HuH-7.5 (cell line): ENCODE measurements around the gene BCR.

Source experiments
- DNase-seq: peaks from one replicate; pipeline ENCODE4 v3.0.0; 2011; ENCODE audit warnings: low spot score

Gene BCR

GRCh38 chr22:23277583-23278295, 97.4 kb downstream of the BCR start:
- DNase-seq, result no peak

DNA sequence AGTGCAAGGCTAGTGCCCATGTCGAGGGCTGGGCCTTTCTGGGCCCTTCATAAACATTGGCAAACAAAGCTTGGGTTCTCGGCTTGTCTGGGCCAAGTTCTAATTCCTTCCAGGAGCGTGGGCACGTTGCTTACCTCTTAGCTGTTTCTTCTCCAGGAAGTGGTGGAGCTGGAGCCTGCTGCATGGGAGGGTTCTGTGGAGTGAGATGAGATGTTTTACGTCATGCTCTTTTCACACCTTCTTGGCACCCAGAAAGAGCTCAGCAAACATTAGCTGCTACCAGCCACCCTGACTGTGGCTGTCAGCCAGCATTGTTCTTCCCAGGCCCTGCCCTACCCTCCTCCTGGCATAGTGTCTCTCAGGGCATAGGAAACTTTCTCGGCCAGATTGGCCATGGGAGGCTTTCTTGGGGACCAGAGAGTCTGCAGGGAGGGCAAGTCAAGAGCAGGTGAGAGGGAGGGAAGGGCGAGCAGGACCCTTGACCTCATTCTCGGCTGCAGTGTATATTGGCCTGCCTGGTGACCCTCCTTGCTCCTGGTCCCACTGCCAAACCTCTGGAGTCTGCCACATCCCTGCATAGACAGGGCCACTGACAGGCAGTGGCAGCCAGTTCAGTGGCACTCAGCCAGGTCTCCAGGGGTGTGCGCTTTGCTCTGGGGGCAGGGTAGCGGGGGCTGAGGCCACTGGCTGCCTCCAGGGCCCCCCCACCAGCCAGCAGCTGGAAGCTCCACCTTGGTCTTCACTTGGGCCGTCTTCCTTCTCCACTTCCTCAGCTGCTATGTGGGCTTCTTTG, 98.8 kb downstream of the BCR start:
- no peak for DNase-seq

GRCh38 chr22:23279781-23280180, 99.5 kb downstream of the BCR start:
- no peak for DNase-seq

DNA sequence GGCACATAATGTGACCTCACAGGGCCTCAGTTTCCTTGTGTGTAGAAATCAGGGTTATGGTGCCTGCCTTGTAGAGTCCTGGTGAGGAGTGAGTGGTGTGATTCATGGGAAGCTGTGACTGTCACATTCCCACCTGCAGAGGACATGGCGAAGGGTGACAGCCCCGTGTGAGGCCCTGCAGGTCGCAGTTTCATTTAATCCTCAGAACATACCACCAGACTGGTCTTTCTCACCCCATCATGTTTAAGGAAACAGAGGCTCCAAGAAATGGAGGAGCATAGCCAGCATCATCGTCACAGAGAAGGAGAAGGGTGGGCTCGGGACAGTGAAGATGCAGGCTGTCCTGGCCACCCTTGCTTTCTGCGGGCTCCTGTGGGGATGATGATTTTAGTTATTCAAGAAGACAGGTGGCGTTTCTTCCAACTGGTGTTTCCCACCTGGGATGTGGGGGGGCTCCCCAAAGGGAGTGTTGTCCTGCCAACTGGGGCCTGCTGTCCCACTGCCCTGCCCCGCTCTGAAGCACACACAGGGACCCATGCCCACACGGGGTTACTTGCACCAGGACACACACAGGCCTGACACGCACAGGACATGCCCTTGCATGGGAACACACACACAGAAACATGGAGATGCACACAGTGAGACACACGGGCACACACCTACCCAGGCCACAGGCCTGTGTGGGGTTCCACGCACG, 100.2 kb downstream of the BCR start:
- DNase-seq, result no peak

GRCh38 chr22:23281053-23281405, 100.7 kb downstream of the BCR start:
- no peak for DNase-seq

DNA sequence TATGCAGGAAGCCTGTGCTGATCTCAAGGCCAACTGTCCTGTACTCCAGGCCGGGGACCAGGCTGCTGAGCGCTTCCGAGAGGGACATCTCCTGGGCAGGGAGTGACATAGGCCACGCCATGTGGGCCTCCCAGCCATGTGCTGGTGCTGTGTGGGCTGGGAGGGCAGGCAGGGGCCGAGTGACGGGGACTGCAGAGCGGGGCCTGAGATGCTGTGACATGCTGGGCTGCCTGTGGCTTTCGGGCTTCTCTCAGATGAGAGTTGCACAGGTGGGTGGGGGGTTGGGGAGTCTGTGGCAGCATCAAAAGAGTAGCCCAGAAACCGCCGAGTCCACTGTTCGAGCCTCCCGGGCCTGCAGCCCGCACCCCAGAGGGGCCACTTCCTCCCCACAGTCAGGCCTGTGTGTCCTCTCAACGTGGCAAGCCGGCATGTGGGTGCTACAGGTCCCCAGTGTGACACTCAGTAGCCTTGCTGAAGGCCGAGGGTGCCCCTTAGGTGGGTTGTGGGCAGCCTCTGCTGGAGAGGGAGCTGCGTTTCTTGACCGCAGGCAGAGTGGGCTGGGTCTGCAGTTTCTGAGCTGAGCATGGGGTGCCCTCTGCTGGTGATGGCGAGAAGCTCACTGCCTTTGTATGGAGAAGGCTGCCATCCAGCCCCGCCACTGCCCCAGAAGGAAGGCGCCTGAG, 101.2 kb downstream of the BCR start:
- DNase-seq, result peak; percentile 93

- DNase-seq, result no peak
Measured at GRCh38 chr22:23282089-23282501, 101.8 kb downstream of the BCR start.

- no peak for DNase-seq
Measured at GRCh38 chr22:23282516-23282915, 102.2 kb downstream of the BCR start.

- DNase-seq, result no peak
Measured at GRCh38 chr22:23282986-23283385, 102.7 kb downstream of the BCR start.

DNA sequence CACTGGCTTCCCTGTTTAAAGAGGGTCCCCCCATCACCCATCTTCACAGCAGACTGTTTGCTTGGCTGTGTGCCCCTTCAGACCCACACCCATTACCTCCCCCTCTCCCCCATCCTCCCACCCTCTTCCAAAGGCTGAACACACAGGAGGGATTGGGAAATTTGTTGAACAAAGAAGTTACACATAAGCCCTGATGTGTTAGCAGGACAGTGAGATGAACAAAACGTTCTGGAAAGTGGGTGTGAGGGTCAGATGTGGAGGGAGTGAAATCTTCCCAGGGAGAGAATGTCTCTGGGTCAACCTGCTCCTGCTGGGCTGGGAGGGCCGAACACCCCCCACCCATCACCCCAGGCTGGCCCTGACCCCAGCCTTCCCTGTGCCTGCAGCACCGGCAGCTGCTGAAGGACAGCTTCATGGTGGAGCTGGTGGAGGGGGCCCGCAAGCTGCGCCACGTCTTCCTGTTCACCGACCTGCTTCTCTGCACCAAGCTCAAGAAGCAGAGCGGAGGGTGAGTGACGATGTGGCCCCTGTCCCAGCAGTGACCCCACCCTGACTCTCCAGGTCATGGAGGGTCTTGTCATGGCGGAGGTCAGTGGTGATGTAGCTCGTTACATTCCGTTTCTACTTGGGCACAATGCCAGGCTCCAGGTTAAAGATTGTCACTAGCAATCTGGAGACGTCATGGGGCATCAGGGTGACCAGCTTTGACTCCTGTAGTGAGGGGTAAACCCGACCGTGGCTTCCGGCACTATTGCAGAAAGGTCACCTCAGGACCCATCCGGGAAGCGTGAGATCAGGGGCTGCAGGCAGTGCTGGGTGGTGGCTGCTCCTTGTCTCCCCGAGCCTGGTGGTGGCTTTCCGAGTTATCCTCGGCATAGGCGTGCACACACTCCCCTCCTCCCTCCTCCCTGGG, 103.5 kb downstream of the BCR start:
- peak; percentile 70 for DNase-seq

DNA sequence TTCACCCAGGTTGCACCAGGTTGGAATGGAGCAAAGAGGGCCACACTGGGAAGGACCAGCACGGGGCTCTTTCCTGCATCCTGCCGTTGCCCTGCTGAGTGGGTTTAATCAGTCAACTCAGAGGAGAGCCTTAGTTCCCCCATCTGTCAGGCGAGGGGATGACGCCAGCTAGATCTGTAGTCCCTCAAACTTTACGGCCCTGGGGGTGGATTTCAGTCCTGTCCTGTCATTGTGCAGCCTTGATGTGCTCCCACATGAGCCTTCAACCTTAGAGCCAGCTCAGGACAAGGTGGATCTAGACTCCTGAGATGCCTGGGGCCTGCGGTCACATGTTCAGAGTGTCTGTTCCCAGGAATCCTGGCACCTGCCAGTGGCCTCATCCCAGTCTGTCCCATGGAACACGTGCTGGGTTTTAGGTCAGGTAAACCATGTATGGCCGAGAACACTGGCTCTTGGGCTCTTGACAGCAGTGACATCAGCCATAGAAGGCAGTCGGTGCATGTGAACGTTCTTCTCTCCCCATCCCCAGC, 104.3 kb downstream of the BCR start:
- DNase-seq, result no peak

DNA sequence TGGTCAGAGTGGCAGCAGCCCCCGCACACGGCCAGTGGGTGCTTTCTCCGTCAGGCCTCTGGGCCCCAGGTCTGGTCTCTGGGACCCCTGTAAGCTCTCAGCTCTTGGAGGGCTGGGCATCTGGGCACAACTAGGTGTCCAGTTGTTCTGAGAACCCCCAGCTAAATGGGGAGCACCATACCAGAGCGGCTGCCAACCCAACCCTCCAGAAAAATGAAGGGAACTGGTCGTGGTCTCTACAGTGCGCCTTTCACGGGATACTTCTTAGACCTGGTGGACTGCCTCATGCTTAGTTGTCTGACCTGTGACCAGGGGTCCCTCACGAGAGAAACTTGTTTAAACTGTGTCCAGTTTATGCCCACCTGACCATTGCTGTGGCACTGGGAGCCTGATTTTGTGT, 104.9 kb downstream of the BCR start:
- no peak for DNase-seq

DNA sequence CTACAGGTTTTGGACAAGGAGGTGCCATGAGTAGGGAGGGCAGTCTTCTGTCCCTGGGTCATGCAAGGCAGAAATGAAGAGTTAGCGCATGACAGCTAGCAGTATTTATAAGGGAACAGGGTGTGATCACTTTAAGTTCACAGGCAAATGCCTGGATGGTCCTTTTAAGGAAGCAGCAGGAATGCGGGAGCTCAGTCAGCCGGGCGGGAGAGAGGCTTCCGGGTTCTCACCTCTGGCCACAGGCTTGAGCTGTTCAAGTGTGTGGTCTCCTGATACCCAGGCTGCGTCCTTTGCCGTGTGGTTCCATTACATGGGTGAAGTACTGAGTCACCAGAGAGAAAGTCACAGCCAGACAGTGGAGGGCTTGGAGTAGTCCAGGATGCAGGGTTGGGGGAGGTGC, 105.4 kb downstream of the BCR start:
- no peak for DNase-seq

DNA sequence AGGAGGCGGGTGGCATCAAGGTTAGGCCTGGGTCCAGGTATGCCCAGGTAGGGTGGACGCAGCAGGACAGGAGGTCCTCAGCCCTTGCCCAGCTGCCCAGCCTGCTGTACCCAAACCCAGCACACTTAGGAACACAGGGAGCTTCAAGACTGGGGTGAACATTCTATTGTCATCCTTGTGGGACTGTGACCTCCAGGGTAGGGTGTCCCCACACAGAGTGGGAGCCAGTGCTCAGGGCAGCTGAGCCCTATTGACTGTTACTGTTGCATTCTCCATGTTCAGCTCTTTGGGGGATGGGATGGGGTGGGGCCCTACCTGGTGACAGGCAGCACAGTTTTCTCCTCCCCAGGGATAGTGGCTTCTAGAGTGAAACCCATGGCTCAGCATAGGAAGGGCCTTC, 106.0 kb downstream of the BCR start:
- DNase-seq, result no peak

- DNase-seq, result no peak
Measured at GRCh38 chr22:23287136-23288095, 107.1 kb downstream of the BCR start.

- DNase-seq, result no peak
Measured at GRCh38 chr22:23288301-23289129, 108.2 kb downstream of the BCR start.

DNA sequence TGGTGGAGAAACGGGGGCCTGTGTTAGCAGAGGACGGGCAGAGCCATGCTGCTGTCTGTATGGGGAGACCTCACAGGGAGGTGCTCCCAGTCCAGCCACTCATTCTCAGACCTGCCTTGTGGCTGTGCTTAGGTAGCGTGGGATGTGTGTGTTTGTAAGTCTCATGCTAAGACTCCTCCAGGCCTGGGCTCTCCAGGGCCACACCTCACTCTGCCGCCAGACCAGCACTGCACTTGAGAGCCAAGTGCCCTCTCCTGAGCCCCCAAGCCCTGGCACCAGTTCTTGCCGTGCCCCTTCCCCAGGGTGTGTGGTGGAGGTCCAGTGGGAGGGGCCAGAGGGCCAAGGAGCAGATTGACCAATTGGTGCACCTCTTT, 108.8 kb downstream of the BCR start:
- DNase-seq, result no peak

DNA sequence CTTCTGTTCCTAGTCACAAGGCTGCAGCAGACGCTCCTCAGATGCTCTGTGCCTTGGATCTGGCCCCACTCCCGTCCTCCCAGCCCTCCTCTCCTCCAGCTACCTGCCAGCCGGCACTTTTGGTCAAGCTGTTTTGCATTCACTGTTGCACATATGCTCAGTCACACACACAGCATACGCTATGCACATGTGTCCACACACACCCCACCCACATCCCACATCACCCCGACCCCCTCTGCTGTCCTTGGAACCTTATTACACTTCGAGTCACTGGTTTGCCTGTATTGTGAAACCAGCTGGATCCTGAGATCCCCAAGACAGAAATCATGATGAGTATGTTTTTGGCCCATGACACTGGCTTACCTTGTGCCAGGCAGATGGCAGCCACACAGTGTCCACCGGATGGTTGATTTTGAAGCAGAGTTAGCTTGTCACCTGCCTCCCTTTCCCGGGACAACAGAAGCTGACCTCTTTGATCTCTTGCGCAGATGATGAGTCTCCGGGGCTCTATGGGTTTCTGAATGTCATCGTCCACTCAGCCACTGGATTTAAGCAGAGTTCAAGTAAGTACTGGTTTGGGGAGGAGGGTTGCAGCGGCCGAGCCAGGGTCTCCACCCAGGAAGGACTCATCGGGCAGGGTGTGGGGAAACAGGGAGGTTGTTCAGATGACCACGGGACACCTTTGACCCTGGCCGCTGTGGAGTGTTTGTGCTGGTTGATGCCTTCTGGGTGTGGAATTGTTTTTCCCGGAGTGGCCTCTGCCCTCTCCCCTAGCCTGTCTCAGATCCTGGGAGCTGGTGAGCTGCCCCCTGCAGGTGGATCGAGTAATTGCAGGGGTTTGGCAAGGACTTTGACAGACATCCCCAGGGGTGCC, 109.8 kb downstream of the BCR start:
- DNase-seq, result peak; percentile 97
